DND-41 (cell line): ENCODE data around the gene OTOP1.

Experiments
- ATAC-seq: fragments of 200-7000 bp; cut with Tn5 transposase; 3 replicates; pipeline ENCODE4 v1.9.1; 2021; ENCODE audit warnings: low read depth; ENCODE audit not compliant: insufficient read depth
- DNase-seq: peaks from one replicate; pipeline ENCODE4 v3.0.0-alpha.2; 2020
- H2AFZ ChIP-seq: 2 replicates; pipeline ENCODE4 v1.6.0; 2012; ENCODE audit warnings: low read depth, low read length
- H3K27ac ChIP-seq: 2 replicates; pipeline ENCODE4 v1.5.1; 2012; ENCODE audit warnings: low read length, inconsistent platforms
- H3K27me3 ChIP-seq: fragments of 200-600 bp; sonication (generic); 2 replicates; pipeline ENCODE4 v1.6.0; 2012; ENCODE audit warnings: low read length, mild to moderate bottlenecking, inconsistent platforms; ENCODE audit not compliant: insufficient read depth, poor library complexity
- H3K36me3 ChIP-seq: 2 replicates; pipeline ENCODE4 v1.5.1; 2012; ENCODE audit warnings: low read length, inconsistent platforms; ENCODE audit not compliant: insufficient read depth
- H3K4me1 ChIP-seq: 2 replicates; pipeline ENCODE4 v1.5.1; 2012; ENCODE audit warnings: mild to moderate bottlenecking, low read length; ENCODE audit not compliant: insufficient read depth
- H3K4me2 ChIP-seq: 2 replicates; pipeline ENCODE4 v1.6.0; 2012; ENCODE audit warnings: mild to moderate bottlenecking, moderate library complexity, low read length, inconsistent platforms; ENCODE audit not compliant: insufficient read depth
- H3K4me3 ChIP-seq, 2 experiments: fragments of 200-600 bp in 1 of 2; shearing (Covaris generic) in 1 of 2; 2 replicates each; pipeline ENCODE4 v1.5.1; 2012 to 2016; ENCODE audit warnings: inconsistent platforms in 2 of 2, low read length in 2 of 2, mild to moderate bottlenecking in 2 of 2, low read depth in 1 of 2, moderate library complexity in 1 of 2
- H3K79me2 ChIP-seq: 2 replicates; pipeline ENCODE4 v1.6.0; 2012; ENCODE audit warnings: low read length, inconsistent platforms; ENCODE audit not compliant: insufficient read depth
- H3K9ac ChIP-seq: 2 replicates; pipeline ENCODE4 v1.6.0; 2012; ENCODE audit warnings: low read depth, mild to moderate bottlenecking, inconsistent platforms, low read length, moderate library complexity
- H3K9me3 ChIP-seq: 2 replicates; pipeline ENCODE4 v1.5.1; 2012; ENCODE audit warnings: low read length, moderate library complexity, mild to moderate bottlenecking, inconsistent platforms; ENCODE audit not compliant: insufficient read depth, severe bottlenecking
- H4K20me1 ChIP-seq: 2 replicates; pipeline ENCODE4 v1.6.0; 2012; ENCODE audit warnings: low read length; ENCODE audit not compliant: insufficient read depth
- EZH2 ChIP-seq: IDR thresholded peaks from 3 replicates; pipeline ENCODE4 v1.6.1; 2012; ENCODE audit warnings: borderline replicate concordance, low read depth, mild to moderate bottlenecking, moderate library complexity, low read length, inconsistent platforms; ENCODE audit not compliant: severe bottlenecking
- TF ChIP-seq, protein P1 (sequence below): IDR thresholded peaks from 2 replicates; pipeline ENCODE4 v1.5.1; 2012; ENCODE audit warnings: borderline replicate concordance, low read length, moderate library complexity, mild to moderate bottlenecking; ENCODE audit not compliant: poor library complexity, severe bottlenecking; ENCODE audit errors: extremely low read depth

The OTOP1 gene

DNA sequence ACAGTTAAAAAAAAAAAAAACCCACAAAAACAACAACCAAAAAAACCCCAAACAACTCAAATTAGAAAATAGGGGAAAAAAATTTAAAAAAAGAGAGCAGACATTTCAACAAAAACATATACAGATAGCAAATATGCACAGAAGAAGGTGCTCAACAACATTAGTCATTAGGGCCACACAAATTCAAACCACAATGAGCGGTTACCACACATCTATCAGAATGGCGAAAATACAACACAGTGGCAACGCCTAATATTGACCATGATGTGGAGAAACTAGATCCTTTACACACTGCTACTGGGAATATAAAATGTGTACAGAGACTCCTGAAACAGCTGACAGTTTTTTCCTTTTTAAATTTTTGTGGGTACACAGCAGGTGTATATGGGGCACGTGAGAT is 43.8 kb upstream of the OTOP1 start:
- Histone ChIP-seq H3K79me2 (no peaks in the 10 kb centered on the region), H3K4me1 (no peaks in the 10 kb centered on the region), H3K27me3 (no peaks in the 10 kb centered on the region), H3K27ac (no peak overlapping the region), H3K4me3 (no peak overlapping the region), H3K9ac (no peak overlapping the region), H3K9me3 (no peaks in the 10 kb centered on the region), H3K36me3 (peaks cover 65% of the 10 kb centered on the region), H4K20me1 (no peaks in the 10 kb centered on the region; the same call in 1 of the 2 replicates), H3K4me2 (no peak overlapping the region), H2AFZ (no peak overlapping the region)
- TF ChIP-seq, protein P1, sequence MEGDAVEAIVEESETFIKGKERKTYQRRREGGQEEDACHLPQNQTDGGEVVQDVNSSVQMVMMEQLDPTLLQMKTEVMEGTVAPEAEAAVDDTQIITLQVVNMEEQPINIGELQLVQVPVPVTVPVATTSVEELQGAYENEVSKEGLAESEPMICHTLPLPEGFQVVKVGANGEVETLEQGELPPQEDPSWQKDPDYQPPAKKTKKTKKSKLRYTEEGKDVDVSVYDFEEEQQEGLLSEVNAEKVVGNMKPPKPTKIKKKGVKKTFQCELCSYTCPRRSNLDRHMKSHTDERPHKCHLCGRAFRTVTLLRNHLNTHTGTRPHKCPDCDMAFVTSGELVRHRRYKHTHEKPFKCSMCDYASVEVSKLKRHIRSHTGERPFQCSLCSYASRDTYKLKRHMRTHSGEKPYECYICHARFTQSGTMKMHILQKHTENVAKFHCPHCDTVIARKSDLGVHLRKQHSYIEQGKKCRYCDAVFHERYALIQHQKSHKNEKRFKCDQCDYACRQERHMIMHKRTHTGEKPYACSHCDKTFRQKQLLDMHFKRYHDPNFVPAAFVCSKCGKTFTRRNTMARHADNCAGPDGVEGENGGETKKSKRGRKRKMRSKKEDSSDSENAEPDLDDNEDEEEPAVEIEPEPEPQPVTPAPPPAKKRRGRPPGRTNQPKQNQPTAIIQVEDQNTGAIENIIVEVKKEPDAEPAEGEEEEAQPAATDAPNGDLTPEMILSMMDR = no peak
- no peak for ATAC-seq
- no peak for DNase-seq

DNA sequence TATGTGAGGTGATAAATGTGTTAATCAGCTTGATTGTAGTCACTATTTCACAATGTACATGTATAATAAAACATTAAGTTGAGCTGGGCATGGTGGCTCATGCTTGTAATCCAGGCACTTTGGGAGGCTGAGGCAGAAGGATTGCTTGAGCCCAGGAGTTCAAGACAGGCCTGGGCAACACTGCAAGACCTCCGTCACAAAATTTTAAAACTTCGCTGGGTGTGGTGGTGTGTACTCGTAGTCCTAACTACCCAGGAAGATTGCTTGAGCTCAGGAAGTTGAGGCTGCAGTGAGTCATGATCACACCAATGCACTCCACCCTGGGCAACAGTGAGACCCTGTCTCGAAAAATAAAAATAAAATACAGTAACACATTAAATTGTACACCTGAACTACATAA is 43.1 kb upstream of the OTOP1 start:
- Histone ChIP-seq H3K27ac (no peak overlapping the region), H3K9me3 (no peaks in the 10 kb centered on the region)
- no peak for ATAC-seq

DNA sequence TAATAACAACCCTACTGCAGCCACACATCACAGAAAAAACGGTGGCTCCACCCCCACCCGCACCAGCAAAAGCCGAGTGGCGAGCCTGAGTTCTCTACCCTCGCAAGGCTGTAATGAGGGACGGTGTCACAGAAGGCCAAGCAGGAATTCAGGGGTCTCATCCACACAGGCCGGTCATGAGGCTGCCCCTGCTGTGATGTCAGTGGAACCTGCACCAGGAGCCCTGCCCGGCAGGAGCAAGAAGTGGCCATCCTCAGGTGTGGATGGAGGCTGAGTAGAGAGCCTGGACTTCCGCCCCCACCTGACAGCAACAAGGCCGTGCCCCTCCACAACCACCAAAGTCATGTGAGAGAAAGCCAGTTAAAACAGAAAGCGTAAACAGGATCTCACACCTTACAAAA is 42.6 kb upstream of the OTOP1 start:
- Histone ChIP-seq H3K36me3 (peaks cover 53% of the 10 kb centered on the region), H3K9ac (no peak overlapping the region), H2AFZ (no peak overlapping the region), H3K9me3 (no peaks in the 10 kb centered on the region), H3K4me1 (no peaks in the 10 kb centered on the region), H3K79me2 (no peaks in the 10 kb centered on the region), H3K27ac (no peak overlapping the region), H3K27me3 (no peaks in the 10 kb centered on the region), H3K4me3 (no peak overlapping the region), H3K4me2 (no peak overlapping the region), H4K20me1 (no peaks in the 10 kb centered on the region; the same call in 1 of the 2 replicates)
- no peak for ATAC-seq
- TF ChIP-seq, protein P1 = no peak
- TF ChIP-seq EZH2 = no peak
- no peak for DNase-seq

More for the DNA sequence above, 43.1 kb upstream of the OTOP1 start:
- no peaks in the 10 kb centered on the region for H3K79me2 ChIP-seq
- TF ChIP-seq, protein P1 = no peak
- TF ChIP-seq EZH2 = no peak
- H3K9ac ChIP-seq = no peak overlapping the region
- H3K36me3 ChIP-seq = peaks cover 58% of the 10 kb centered on the region
- no peaks in the 10 kb centered on the region for H3K4me1 ChIP-seq
- no peak overlapping the region for H3K4me2 ChIP-seq
- no peaks in the 10 kb centered on the region; the same call in 1 of the 2 replicates for H4K20me1 ChIP-seq
- no peak overlapping the region for H2AFZ ChIP-seq
- no peaks in the 10 kb centered on the region for H3K27me3 ChIP-seq
- no peak for DNase-seq
- H3K4me3 ChIP-seq = no peak overlapping the region

DNA sequence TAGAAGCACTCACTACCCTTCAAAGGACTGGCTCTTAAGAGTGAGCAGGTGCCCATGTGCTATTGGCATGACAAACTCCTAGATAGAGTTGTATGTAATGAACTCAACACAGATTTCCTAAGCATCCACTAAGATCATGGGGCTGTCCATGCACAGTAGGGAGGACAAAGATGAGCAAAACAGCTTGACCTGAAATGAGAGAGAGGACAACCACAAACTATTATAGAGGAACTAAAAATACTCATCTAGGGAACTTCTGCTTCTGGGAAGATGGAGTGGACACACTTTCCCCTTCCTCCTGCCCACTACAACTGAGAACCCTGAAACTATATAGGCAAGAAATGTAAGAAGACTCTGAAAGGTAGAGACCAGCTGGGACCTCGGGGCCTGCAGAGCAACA is 42.0 kb upstream of the OTOP1 start:
- Histone ChIP-seq H3K9me3 (no peaks in the 10 kb centered on the region), H3K4me1 (no peaks in the 10 kb centered on the region), H3K4me3 (no peak overlapping the region), H3K36me3 (peaks cover 48% of the 10 kb centered on the region), H2AFZ (no peak overlapping the region), H3K79me2 (no peaks in the 10 kb centered on the region), H4K20me1 (no peaks in the 10 kb centered on the region; the same call in 1 of the 2 replicates), H3K9ac (no peak overlapping the region), H3K27me3 (no peaks in the 10 kb centered on the region), H3K27ac (no peak overlapping the region), H3K4me2 (no peak overlapping the region)
- ATAC-seq (no peak), DNase-seq (no peak)
- TF ChIP-seq, protein P1 = no peak
- no peak for TF ChIP-seq EZH2
